HG02642 (cell line): ENCODE data around the gene GRID1.
"Not testable (repeated sequence)": the region's sequence is repeated elsewhere in the genome, so short reads cannot be mapped to it uniquely, and the experiment has no call there.

ENCODE experiments used
- ATAC-seq: cut with Tn5 transposase; IDR thresholded peaks from one replicate; pipeline ENCODE4 v1.9.1; 2021; ENCODE audit warnings: mild to moderate bottlenecking; ENCODE audit not compliant: unreplicated experiment, poor library complexity

Gene GRID1

DNA sequence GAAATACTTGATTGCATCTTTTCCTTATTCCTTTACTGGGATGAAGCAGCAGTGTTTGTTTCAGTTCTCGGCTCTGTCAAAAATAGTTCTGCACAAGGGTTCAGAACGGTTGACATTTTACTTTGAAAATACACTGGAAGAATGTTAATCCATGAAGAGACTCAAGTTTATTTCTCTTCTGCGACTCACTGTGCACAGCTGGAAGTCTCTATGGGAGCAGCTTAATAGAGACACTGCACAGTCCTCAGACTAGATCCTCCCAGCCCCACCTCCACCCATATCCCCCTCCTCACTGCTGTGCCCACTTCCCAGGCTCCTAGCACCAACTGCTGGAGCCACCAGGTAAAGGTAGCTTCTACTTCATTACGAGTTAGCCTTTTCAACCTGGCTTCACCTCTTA, 517.8 kb downstream of the GRID1 start:
- no peak for ATAC-seq

DNA sequence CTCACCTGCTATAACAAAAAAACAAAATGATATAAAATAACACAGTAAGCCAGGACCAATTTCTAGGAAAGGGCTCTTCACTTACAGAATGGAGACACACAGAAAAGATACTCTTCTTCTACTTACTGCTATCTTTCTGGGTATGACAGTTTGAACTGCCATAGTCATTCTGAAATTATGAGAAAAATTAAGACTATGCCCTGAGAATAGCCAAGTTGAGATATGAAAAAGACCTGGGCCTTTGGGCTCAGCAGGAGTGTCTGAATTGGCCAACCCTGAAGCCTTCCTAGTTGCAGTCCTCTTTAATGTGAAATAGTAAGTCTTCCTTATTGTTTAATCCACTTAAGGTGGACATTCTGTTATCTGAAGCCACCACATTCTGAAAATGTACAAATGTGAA, 519.5 kb downstream of the GRID1 start:
- no peak for ATAC-seq

DNA sequence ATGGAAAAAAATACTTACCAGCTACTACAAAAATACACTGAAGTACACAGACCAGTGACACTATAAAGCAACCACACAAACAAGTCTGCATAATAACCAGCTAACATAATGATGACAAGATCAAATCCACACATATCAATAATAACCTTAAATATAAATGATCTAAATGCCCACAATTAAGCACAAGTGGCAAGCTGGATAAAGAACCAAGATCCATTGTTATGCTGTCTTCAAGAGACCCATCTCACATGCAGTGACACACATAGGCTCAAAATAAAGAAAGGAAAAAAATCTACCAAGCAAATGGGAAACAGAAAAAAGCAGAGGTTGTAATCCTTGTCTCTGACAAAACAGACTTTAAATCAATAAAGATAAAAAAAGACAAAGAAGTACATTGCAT, 527.9 kb downstream of the GRID1 start:
- ATAC-seq = not testable (repeated sequence)

- ATAC-seq = no peak
Observed at GRCh38 chr10:85832988-85833387, 533.6 kb downstream of the GRID1 start.

- ATAC-seq = no peak
Observed at GRCh38 chr10:85831422-85831821, 535.2 kb downstream of the GRID1 start.

DNA sequence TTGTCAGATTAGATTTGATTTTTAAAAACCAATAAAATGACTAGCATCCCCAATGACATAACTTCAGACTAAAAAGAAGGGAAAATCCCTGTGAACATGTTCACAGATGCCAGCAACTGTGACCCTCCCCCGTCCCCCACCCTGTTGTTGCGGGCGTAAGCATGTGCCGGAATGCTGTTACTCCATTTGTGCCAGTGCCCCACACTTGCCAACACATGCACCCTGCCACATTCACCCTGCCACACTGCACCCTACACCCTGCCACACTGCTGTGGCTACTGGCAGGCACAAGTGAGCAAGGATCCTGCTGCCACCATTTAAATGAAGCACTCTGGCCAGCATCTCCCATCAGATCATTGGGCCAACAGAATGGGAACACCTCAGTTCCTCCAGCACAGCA, 540.2 kb downstream of the GRID1 start:
- no peak for ATAC-seq

DNA sequence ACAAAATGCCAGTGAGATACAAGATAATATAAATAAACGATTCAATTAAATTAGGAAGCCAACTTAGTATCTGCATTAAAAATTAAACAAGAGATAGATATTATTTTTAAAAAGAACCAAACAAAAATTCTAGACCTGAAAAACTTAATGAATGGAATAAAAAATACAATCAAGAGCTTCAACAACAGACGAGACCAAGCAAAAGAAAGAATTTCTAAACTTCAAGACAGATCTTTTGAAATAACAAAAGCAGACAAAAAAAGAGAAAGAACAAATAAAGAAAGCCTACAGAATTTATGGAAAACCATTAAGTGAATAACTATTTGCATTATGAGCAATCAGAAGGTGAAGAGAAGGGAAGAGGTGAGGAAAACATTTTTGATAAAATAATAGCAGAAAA, 555.2 kb downstream of the GRID1 start:
- ATAC-seq = no peak

- no peak for ATAC-seq
Observed at GRCh38 chr10:85810674-85811073, 555.9 kb downstream of the GRID1 start.

DNA sequence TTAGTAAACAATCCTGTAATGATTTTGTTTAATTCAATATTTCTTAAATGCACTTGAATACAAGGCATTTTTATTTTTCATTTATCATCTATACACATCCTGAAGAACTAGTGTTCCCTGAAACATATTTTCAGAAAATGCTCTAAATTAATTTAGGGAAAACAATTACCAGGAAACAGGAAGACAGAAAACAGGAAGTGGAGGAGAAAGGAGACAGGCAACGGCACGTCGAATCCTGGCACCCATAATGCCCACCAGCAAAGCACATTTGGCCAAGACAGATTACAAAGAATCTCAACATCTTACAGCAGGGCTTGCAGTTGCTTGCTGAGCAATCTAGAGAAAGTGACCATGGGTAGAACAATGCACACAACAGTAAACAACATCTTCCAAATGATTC, 571.1 kb downstream of the GRID1 start:
- no peak for ATAC-seq

DNA sequence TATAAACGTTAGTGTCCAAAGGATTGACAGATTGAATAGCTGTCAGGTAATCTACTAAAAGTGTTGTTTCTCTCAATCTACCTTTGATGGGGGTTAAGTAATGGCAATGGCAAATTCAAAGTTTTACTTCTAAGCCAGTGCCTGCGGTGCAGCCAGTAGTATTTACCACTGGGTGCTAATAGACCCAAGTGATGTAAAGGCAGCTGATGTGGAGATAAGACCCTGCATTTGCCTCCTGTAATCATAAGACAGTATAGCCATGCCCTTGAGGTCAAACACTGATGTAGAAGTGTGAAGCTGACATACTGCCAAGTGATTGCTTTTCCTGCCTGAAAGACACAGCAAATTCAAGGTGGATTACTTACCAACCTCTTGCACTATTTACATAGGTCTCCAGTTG, 572.0 kb downstream of the GRID1 start:
- no peak for ATAC-seq

GRCh38 chr10:85792533-85792858, 574.1 kb downstream of the GRID1 start:
- no peak for ATAC-seq

GRCh38 chr10:85791818-85792532, 574.6 kb downstream of the GRID1 start:
- ATAC-seq = no peak

- ATAC-seq = no peak
Observed at GRCh38 chr10:85789982-85790789, 576.4 kb downstream of the GRID1 start.

DNA sequence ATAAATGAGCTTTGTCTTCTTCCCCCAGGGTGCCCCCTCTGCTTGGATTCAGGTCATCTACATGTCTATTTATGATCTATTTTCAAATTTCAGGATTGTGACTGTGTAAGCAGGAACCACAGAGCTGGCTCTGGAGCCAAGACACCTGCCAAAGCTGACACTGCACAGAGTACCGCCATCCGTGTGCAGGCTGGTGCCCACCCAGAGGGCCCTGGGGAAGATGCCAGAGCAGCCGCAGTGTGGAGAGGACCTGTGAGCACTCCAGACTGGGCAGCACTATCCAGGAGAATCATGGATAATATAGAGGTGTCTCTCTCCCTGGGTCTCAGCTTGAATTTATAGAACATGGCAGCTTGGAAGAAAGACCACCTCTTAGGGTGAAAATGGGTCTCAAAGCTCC, 577.5 kb downstream of the GRID1 start:
- ATAC-seq = no peak

GRCh38 chr10:85788570-85788969, 578.0 kb downstream of the GRID1 start:
- no peak for ATAC-seq

- ATAC-seq = no peak
Observed at GRCh38 chr10:85787881-85788280, 578.7 kb downstream of the GRID1 start.

- ATAC-seq = no peak
Observed at GRCh38 chr10:85787393-85787792, 579.2 kb downstream of the GRID1 start.

GRCh38 chr10:85786401-85786899, 580.1 kb downstream of the GRID1 start:
- ATAC-seq = no peak

- no peak for ATAC-seq
Observed at GRCh38 chr10:85784792-85785191, 581.8 kb downstream of the GRID1 start.

DNA sequence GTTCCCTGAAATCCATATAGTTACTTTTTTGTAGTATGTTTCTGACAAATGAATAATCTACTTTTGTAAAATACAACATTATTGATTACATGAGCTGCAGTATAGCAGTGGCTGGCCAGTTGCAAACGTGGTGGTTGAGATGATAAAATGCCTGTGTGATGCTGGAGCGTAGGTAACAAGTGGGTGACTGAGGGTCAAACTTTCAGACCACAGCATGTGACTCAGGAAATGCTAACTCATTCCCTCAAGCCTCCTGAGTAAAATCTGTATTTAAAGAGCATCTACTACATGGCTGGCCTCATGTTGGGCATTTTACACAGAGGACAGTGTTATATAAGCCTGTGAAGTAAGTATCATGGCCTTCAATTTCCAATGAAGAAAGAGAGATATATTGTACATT, 585.2 kb downstream of the GRID1 start:
- ATAC-seq = no peak

DNA sequence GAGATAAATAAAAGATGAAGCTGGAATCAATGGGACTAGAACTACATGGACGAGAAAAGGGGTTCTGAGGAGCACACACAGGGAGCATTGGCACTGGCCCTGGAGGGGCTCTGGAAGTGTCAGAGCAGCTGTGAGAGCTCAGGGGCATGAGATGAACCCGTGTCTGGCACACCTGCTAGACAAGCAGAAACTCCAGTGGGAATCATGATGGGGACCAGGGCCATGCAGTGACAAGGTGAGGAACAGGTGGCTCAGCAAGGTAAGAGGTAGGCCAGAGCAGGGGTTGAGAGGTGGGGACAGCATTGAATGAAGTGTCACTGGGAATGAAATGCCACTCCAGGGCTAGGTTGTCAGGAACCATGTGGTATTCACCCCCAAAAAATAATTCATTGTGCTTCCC, 588.5 kb downstream of the GRID1 start:
- ATAC-seq = no peak

DNA sequence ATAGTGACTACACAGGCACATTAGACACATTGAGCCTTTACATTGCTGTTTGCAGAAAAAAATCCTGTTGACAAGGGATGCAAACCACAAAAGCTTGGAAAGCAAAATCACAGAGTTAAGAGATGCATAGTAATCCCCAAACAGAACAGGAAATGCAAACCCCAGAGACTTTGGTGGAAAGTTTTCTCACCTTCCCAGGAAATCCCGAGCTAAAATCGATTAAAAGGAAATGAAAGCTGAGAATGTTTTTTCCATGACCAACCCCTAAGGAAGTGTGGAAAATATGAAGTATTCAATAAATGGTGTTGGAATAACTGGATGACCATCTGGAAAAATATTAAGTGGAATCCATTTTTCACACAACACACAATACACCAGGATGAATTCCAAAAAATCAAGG, 598.7 kb downstream of the GRID1 start:
- ATAC-seq = no peak
